HG02571 (cell line): Measurements from ENCODE around the gene MFSD6L.

Experiments
- ATAC-seq: cut with Tn5 transposase; IDR thresholded peaks from one replicate; pipeline ENCODE4 v1.9.1; 2021; ENCODE audit warnings: mild to moderate bottlenecking, moderate library complexity; ENCODE audit not compliant: unreplicated experiment

Gene MFSD6L

DNA sequence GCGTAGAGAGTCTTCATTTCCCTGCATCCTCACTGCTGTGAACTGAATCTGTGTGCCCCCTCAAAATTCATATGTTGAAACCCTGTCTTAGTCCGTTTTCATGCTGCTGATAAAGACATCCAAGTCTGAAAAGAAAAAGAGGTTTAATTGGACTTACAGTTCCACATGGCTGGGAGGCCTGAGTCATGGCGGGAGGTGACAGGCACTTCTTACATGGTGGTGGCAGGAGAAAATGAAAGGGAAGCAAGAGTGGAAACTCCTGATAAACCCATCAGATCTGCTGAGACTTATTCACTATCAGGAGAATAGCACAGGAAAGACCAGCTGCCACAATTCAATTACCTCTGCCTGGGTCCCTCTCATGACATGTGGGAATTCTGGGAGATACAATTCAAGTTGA is 51.4 kb downstream of the MFSD6L start:
- no peak for ATAC-seq
